Prostate gland (tissue), 2 donors: ENCODE results near the gene GNPAT. TPM values are rescaled to one million over a fixed set of nuclear protein-coding genes. Genes with fewer than 3 reads are reported as not detected.

Experiments
- small RNA-seq, 2 donors: library from RNA; depleted of rRNA; stranded (forward); fragments of <200 nt; gene quantifications; one replicate each; pipeline ENCODE3, GENCODE V24; 2016
- total RNA-seq, 2 donors: library from RNA; depleted of rRNA; stranded (reverse); fragments of >200 nt; gene quantifications; one replicate each; pipeline ENCODE4 v1.1.0, GENCODE V29; 2016

The GNPAT gene
- total RNA-seq, 2 donors from 2014 or later: 40.6 to 45.2 TPM

Small RNA genes within 50 kb of the gene (small RNA-seq; reads per million reads assigned to genes)
- 0 reads per million in 2 donors for gene RNA5SP80

Other genes starting within 250 kb of the GNPAT start
- gene FAM89A, start 201.0 kb upstream of the GNPAT start, total RNA-seq: 10 to 100 TPM; 13.7 to 13.9 TPM
- gene TRIM67, start 79.2 kb upstream of the GNPAT start, total RNA-seq: under 1 TPM in 1 of 2 donors, not detected in 1; 0.28 TPM
- gene EXOC8, start 96.6 kb downstream of the GNPAT start, total RNA-seq: 10 to 100 TPM; 11.9 to 14.8 TPM
- gene SPRTN, start 97.1 kb downstream of the GNPAT start, total RNA-seq: 10 to 100 TPM; 10.8 to 23.4 TPM
- 10 to 100 TPM; 32.2 to 61.5 TPM for gene EGLN1, start 181.1 kb downstream of the GNPAT start, total RNA-seq